ENCODE results near the gene CREB3.

DNA sequence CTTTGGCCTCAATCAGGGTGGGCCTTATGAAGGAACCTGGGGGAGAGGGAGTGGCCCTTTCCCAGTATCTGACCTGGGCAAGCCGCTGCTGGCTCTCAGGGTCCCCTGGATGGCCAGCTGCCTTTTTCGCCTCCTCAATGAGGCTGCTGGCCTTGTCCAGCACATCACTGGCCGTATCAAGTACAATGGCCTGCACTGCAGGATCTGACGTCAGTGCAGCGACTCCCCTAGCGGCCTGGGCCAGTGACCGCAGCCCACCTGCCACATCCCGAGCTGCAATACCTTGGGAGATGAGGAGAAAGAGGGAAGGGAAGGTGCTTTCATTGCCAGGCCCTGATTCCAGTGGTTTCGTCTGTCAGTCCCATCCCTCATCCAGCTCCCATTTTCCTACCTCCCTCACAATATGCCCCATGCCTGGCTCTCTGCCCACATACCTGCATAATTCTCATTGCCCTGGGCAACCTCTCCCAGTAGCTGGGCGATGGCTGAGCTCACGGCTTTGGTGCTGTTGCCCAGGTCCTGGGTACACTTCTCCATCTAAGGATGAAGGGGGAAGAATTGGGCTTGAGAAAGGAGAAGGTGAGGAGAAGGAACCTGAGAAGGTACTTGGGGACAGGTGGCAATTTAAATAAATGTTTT is 19.6 kb upstream of the CREB3 start:
- TF ChIP-seq, protein P1, sequence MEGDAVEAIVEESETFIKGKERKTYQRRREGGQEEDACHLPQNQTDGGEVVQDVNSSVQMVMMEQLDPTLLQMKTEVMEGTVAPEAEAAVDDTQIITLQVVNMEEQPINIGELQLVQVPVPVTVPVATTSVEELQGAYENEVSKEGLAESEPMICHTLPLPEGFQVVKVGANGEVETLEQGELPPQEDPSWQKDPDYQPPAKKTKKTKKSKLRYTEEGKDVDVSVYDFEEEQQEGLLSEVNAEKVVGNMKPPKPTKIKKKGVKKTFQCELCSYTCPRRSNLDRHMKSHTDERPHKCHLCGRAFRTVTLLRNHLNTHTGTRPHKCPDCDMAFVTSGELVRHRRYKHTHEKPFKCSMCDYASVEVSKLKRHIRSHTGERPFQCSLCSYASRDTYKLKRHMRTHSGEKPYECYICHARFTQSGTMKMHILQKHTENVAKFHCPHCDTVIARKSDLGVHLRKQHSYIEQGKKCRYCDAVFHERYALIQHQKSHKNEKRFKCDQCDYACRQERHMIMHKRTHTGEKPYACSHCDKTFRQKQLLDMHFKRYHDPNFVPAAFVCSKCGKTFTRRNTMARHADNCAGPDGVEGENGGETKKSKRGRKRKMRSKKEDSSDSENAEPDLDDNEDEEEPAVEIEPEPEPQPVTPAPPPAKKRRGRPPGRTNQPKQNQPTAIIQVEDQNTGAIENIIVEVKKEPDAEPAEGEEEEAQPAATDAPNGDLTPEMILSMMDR (IDR thresholded peaks at IDR 0.05; ENCODE audit: low read depth, low read length, poor library complexity, severe bottlenecking): no peak
- no peak for TF ChIP-seq EZH2phosphoT487 (IDR thresholded peaks at IDR 0.05; ENCODE audit: borderline replicate concordance, low read length)
